K562 (cell line): ENCODE measurements around the gene FOSL1. TPM values are rescaled to one million over a fixed set of nuclear protein-coding genes. Genes with fewer than 3 reads are reported as not detected.

Source experiments
- ARID4B ChIP-seq: sonication (generic); formaldehyde crosslinking; IDR thresholded peaks from 2 replicates; pipeline ENCODE4 v1.8.0; 2022; ENCODE audit warnings: mild to moderate bottlenecking, missing genetic modification reagents
- CREB1 ChIP-seq, 2 experiments: sonication (generic) in 1 of 2; formaldehyde crosslinking in 1 of 2; IDR thresholded peaks; 2 replicates each; pipeline versions ENCODE4 v1.6.1 to v1.8.0; 2012 to 2022; ENCODE audit warnings: inconsistent platforms in 1 of 2, mild to moderate bottlenecking in 1 of 2, missing genetic modification reagents in 1 of 2, moderate library complexity in 1 of 2
- DNMT1 ChIP-seq: fragments of 450-650 bp; IDR thresholded peaks from 2 replicates; pipeline ENCODE4 v1.6.1; 2016; ENCODE audit warnings: antibody characterized with exemption, mild to moderate bottlenecking
- HDAC1 ChIP-seq, 2 experiments: fragments of 450-650 bp; IDR thresholded peaks; 2 replicates each; pipeline ENCODE4 v1.6.1; 2016 to 2017; ENCODE audit warnings: inconsistent platforms in 1 of 2, mild to moderate bottlenecking in 1 of 2, moderate library complexity in 1 of 2
- HMGN3 ChIP-seq: IDR thresholded peaks from 2 replicates; pipeline ENCODE4 v1.6.1; 2011; ENCODE audit warnings: borderline replicate concordance, low read depth, mild to moderate bottlenecking, mixed read lengths, low read length; ENCODE audit not compliant: insufficient read length; ENCODE audit errors: extremely low read depth
- HMGXB4 ChIP-seq: sonication (generic); formaldehyde crosslinking; IDR thresholded peaks from 2 replicates; pipeline ENCODE4 v1.8.1; 2023; ENCODE audit warnings: mild to moderate bottlenecking, missing genetic modification reagents
- L3MBTL2 ChIP-seq: fragments of 450-650 bp; IDR thresholded peaks from 2 replicates; pipeline ENCODE4 v1.6.1; 2016; ENCODE audit warnings: mild to moderate bottlenecking, moderate library complexity
- MITF ChIP-seq: IDR thresholded peaks from 2 replicates; pipeline ENCODE4 v1.6.1; 2014; ENCODE audit warnings: antibody characterized with exemption
- MNT ChIP-seq, 2 experiments: fragments of 450-650 bp; conservative IDR thresholded peaks; 2 replicates each; pipeline ENCODE4 v1.6.1; 2017; ENCODE audit warnings: mild to moderate bottlenecking in 2 of 2, moderate library complexity in 2 of 2
- POLR2A ChIP-seq: fragments of 450-650 bp; conservative IDR thresholded peaks from 2 replicates; pipeline ENCODE4 v1.6.1; 2016
- RBFOX2 ChIP-seq: fragments of 200-400 bp; formaldehyde crosslinking; IDR thresholded peaks from 2 replicates; pipeline ENCODE4 v1.6.1; 2017; ENCODE audit warnings: low read depth, mild to moderate bottlenecking, low read length, moderate library complexity
- ZNF395 ChIP-seq: fragments of 200-800 bp; sonication (Bioruptor generic); IDR thresholded peaks from 2 replicates; pipeline ENCODE4 v1.6.1; 2017; ENCODE audit warnings: missing genetic modification characterization, missing compliant biosample characterization
- ZNF41 ChIP-seq: fragments of 250-450 bp; sonication (Bioruptor Pico); conservative IDR thresholded peaks from 2 replicates; pipeline ENCODE4 v1.4.0; 2020; ENCODE audit warnings: mild to moderate bottlenecking
- ZNF695 ChIP-seq: fragments of 450-650 bp; formaldehyde crosslinking; IDR thresholded peaks from 2 replicates; pipeline ENCODE4 v1.4.0; 2020; ENCODE audit warnings: mild to moderate bottlenecking, moderate library complexity
- ZNF76 ChIP-seq: fragments of 250-450 bp; sonication (Bioruptor Pico); IDR thresholded peaks from 2 replicates; pipeline ENCODE4 v1.4.0; 2020; ENCODE audit warnings: mild to moderate bottlenecking, moderate library complexity, borderline replicate concordance
- polyA plus RNA-seq, 8 experiments: library from polyadenylated mRNA; depleted of rRNA in 4 of 8; stranded (reverse) in 5 of 8; unstranded in 3 of 8; fragments of >200 nt; fragmentation: Nextera tagmentation in 2 of 8; fragmentation: Illumina TruSeq in 1 of 8; extraction: Ambion mirVana in 2 of 8; extraction: Trizol in 1 of 8; gene quantifications; 2 replicates each; pipeline versions ENCODE4 v1.2.1 to v1.2.3, GENCODE V29; 2011 to 2014; ENCODE audit warnings: inconsistent platforms in 1 of 8, missing spikeins in 1 of 8
- total RNA-seq, 7 experiments: library from RNA; depleted of rRNA in 6 of 7; stranded (reverse); fragments of >200 nt in 6 of 7; fragmentation: Illumina TruSeq in 2 of 7; extraction: Trizol in 2 of 7; gene quantifications; 2 replicates each; pipeline versions ENCODE4 v1.2.1 to v1.2.3, GENCODE V29; 2011 to 2021; ENCODE audit warnings: low replicate concordance in 1 of 7

Gene FOSL1
- total and polyA plus RNA-seq, 9 of the 15 experiments (the other 6 are each of a cell fraction or from before 2014, with no cell fraction given): 3.5 to 39.6 (median 10.0) TPM

GRCh38 chr11:65873318-65874156 is 26.7 kb downstream of the FOSL1 start (continued):
- peak; percentile 85 for TF ChIP-seq ARID4B (CRISPR knock-in tag)
- 0 out of 2 replicates have a peak, but pooled peaks have one; percentile 31 for TF ChIP-seq ZNF395 (CRISPR knock-in tag)
- no peak; the same call in 1 of the 2 replicates for TF ChIP-seq ZNF695 (CRISPR knock-in tag)
- TF ChIP-seq CREB1 (IDR thresholded peaks at IDR 0.05): 0 out of 2 replicates have a peak, but pooled peaks have one; percentile 46
- no peak; the same call in 1 of the 2 replicates for TF ChIP-seq CREB1 (CRISPR knock-in tag; IDR thresholded peaks at IDR 0.05)
- no peak for TF ChIP-seq ZNF41
- TF ChIP-seq POLR2A: peak; percentile 79
- 0 out of 2 replicates have a peak, but pooled peaks have one; percentile 35 for TF ChIP-seq DNMT1
- TF ChIP-seq MITF: peak; percentile 43; the same call in 1 of the 2 replicates
- TF ChIP-seq HDAC1 (IDR thresholded peaks at IDR 0.05): peak in 1 of 2 experiments; percentile 61; a peak in 2 of 4 replicates
- peak; percentile 83 for TF ChIP-seq HMGN3
- TF ChIP-seq HMGXB4 (CRISPR knock-in tag): 0 out of 2 replicates have a peak, but pooled peaks have one; percentile 52
- TF ChIP-seq MNT (conservative IDR thresholded peaks at IDR 0.05): peak; percentile 87 to 91
- peak; percentile 74 for TF ChIP-seq L3MBTL2
- TF ChIP-seq ZNF76 (CRISPR knock-in tag): no peak
- TF ChIP-seq RBFOX2: peak; percentile 88
